HepG2 (cell line): ENCODE results near the gene ACSM5. TPM values are rescaled to one million over a fixed set of nuclear protein-coding genes. Genes with fewer than 3 reads are reported as not detected.
A peak's percentile ranks its signal among the peaks of the same experiment; 100 is the strongest.

ENCODE experiments used
- ETV5 ChIP-seq: IDR thresholded peaks from 2 replicates; pipeline ENCODE4 v1.6.1; 2018; ENCODE audit warnings: missing biosample characterization, missing genetic modification reagents, inconsistent platforms, borderline replicate concordance
- FOXM1 ChIP-seq: sonication (generic); formaldehyde crosslinking; IDR thresholded peaks from 2 replicates; pipeline ENCODE4 v1.5.0; 2020; ENCODE audit warnings: missing genetic modification reagents
- HNF4G ChIP-seq, 2 experiments: sonication (generic) in 1 of 2; formaldehyde crosslinking in 1 of 2; IDR thresholded peaks; 2 replicates each; pipeline versions ENCODE4 v1.4.0 to v1.6.1; 2011 to 2020; ENCODE audit warnings: borderline replicate concordance in 2 of 2, low read depth in 2 of 2, mild to moderate bottlenecking in 2 of 2, low read length in 1 of 2, missing genetic modification reagents in 1 of 2, moderate library complexity in 1 of 2
- KDM6A ChIP-seq: IDR thresholded peaks from 2 replicates; pipeline ENCODE4 v1.6.1; 2016; ENCODE audit warnings: low read depth
- PHF21A ChIP-seq: sonication (generic); formaldehyde crosslinking; IDR thresholded peaks from 2 replicates; pipeline ENCODE4 v1.5.0; 2020; ENCODE audit warnings: mild to moderate bottlenecking, missing genetic modification reagents
- REPIN1 ChIP-seq: sonication (generic); formaldehyde crosslinking; IDR thresholded peaks from 2 replicates; pipeline ENCODE4 v1.8.0; 2022; ENCODE audit warnings: missing genetic modification reagents, low read depth, mild to moderate bottlenecking, borderline replicate concordance
- SMARCE1 ChIP-seq: fragments of 450-650 bp; IDR thresholded peaks from 2 replicates; pipeline ENCODE4 v1.6.1; 2017; ENCODE audit warnings: borderline replicate concordance
- SOX13 ChIP-seq, 3 experiments: fragments of 450-650 bp in 1 of 3; sonication (generic) in 1 of 3; formaldehyde crosslinking in 1 of 3; IDR thresholded peaks in 2 of 3; conservative IDR thresholded peaks in 1 of 3; 2 replicates each; pipeline versions ENCODE4 v1.5.0 to v1.6.1; 2016 to 2020; ENCODE audit warnings: antibody characterized with exemption in 1 of 3, mild to moderate bottlenecking in 1 of 3, missing compliant biosample characterization in 1 of 3, missing genetic modification reagents in 1 of 3, moderate library complexity in 1 of 3
- ZFP82 ChIP-seq: sonication (generic); formaldehyde crosslinking; IDR thresholded peaks from 2 replicates; pipeline ENCODE4 v1.5.1; 2020; ENCODE audit warnings: mild to moderate bottlenecking, missing genetic modification reagents, borderline replicate concordance
- ZMYM4 ChIP-seq: sonication (generic); formaldehyde crosslinking; IDR thresholded peaks from 2 replicates; pipeline ENCODE4 v1.8.1; 2023; ENCODE audit warnings: mild to moderate bottlenecking, missing genetic modification reagents
- ZNF235 ChIP-seq: sonication (generic); formaldehyde crosslinking; IDR thresholded peaks from 2 replicates; pipeline ENCODE4 v1.8.1; 2023; ENCODE audit warnings: mild to moderate bottlenecking, missing genetic modification reagents, borderline replicate concordance
- ZNF296 ChIP-seq: sonication (generic); formaldehyde crosslinking; conservative IDR thresholded peaks from 2 replicates; pipeline ENCODE4 v1.5.0; 2020; ENCODE audit warnings: mild to moderate bottlenecking, missing genetic modification reagents
- ZNF569 ChIP-seq: sonication (generic); formaldehyde crosslinking; IDR thresholded peaks from 2 replicates; pipeline ENCODE4 v1.5.0; 2020; ENCODE audit warnings: mild to moderate bottlenecking, missing genetic modification reagents, moderate library complexity, borderline replicate concordance
- ZNF678 ChIP-seq: sonication (generic); formaldehyde crosslinking; IDR thresholded peaks from 2 replicates; pipeline ENCODE4 v1.4.0; 2020; ENCODE audit warnings: mild to moderate bottlenecking, missing genetic modification reagents
- polyA plus RNA-seq, 8 experiments: library from polyadenylated mRNA; depleted of rRNA in 3 of 8; stranded (reverse) in 7 of 8; unstranded in 1 of 8; fragments of >200 nt; fragmentation: Illumina TruSeq in 4 of 8; extraction: Trizol in 4 of 8; gene quantifications; 2 replicates each; pipeline versions ENCODE4 v1.2.1 to v1.2.3, GENCODE V29; 2011 to 2016; ENCODE audit warnings: low read depth in 4 of 8, missing spikeins in 1 of 8, mixed read lengths in 1 of 8; ENCODE audit not compliant: insufficient read depth in 1 of 8
- total RNA-seq, 5 experiments: library from RNA; depleted of rRNA; stranded (reverse); fragments of >200 nt; fragmentation: Illumina TruSeq; extraction: Trizol; gene quantifications; 2 replicates each; pipeline ENCODE4 v1.2.3, GENCODE V29; 2016; ENCODE audit warnings: low read depth in 1 of 5
- TF ChIP-seq, protein P1 (sequence below): sonication (generic); formaldehyde crosslinking; IDR thresholded peaks from 2 replicates; pipeline ENCODE4 v1.5.1; 2020; ENCODE audit warnings: mild to moderate bottlenecking, moderate library complexity, missing genetic modification reagents
- TF ChIP-seq, protein P2 (sequence below): sonication (generic); formaldehyde crosslinking; IDR thresholded peaks from 2 replicates; pipeline ENCODE4; 2020; ENCODE audit warnings: missing genetic modification reagents, mild to moderate bottlenecking, borderline replicate concordance
- TF ChIP-seq, protein P3 (sequence below): sonication (generic); formaldehyde crosslinking; IDR thresholded peaks from 2 replicates; pipeline ENCODE4 v1.5.0; 2020; ENCODE audit warnings: missing genetic modification reagents
- TF ChIP-seq, protein P4 (sequence below): sonication (generic); formaldehyde crosslinking; IDR thresholded peaks from 2 replicates; pipeline ENCODE4 v1.5.0; 2020; ENCODE audit warnings: mild to moderate bottlenecking, missing genetic modification reagents

ACSM5 gene
- total and polyA plus RNA-seq, 2 of the 13 experiments (the other 11 are each of a cell fraction or from before 2014, with no cell fraction given): 9.1 to 15.0 TPM

DNA sequence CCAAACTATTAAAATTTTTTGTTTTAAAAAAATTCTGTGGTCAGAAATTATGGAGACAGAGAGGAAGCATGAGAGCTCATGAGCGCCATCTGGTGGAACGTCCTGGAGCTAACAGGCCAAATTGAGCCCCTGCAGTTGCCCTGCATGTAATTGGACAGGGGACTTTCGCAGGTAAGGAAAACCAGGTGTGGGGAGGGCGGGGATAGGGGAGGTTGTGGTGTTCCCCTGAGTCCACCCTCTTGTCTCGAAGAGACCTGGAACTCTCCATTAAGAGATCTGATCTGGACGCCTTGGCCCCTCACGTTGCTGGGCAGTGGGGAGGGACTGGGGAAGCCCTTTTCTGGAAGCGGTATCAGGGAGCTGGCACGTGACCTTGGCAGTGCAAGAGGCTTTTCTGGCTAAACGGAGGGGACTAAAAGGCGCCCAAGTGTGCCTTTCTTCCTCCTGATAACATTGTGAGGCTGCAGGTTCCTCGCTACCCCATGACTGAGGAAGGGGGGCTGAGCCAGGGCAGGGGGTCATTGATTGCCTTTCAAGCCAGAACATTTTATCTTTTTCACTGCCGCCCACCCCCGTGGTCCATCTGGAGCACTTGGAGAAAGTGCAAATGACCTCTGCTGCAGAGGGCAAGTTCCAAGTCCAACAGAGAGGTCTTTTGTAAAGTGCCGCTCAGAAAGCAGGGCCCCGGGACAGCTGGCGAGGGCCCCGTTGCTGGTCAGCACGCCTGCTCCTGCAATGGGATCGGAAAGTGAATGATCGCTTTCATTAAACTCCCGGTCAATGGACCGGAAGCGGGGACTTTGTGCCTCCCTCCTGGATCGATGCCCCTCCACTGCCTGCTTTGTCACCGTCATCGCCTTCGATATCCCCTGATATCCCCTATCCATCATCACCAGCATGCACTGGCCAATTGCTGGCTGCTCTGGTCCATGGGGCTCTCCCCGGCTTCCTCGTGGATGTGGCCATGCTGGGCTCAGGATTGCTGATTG, 23.2 kb upstream of the ACSM5 start (continued):
- TF ChIP-seq, protein P1, sequence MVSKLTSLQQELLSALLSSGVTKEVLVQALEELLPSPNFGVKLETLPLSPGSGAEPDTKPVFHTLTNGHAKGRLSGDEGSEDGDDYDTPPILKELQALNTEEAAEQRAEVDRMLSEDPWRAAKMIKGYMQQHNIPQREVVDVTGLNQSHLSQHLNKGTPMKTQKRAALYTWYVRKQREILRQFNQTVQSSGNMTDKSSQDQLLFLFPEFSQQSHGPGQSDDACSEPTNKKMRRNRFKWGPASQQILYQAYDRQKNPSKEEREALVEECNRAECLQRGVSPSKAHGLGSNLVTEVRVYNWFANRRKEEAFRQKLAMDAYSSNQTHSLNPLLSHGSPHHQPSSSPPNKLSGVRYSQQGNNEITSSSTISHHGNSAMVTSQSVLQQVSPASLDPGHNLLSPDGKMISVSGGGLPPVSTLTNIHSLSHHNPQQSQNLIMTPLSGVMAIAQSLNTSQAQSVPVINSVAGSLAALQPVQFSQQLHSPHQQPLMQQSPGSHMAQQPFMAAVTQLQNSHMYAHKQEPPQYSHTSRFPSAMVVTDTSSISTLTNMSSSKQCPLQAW (CRISPR knock-in tag): peak; percentile 4; the same call in 1 of the 2 replicates
- TF ChIP-seq ETV5 (peak; percentile 93), PHF21A (CRISPR knock-in tag) (peak; percentile 42; the same call in 1 of the 2 replicates), SOX13 (IDR thresholded peaks at IDR 0.05) (no peak), SOX13 (CRISPR knock-in tag; conservative IDR thresholded peaks at IDR 0.05 in 1 of 2, IDR thresholded peaks at IDR 0.05 in 1 of 2) (peak in 1 of 2 experiments; percentile 49; a peak in 1 of 4 replicates), SMARCE1 (no peak), ZNF569 (CRISPR knock-in tag) (no peak), FOXM1 (CRISPR knock-in tag) (no peak), REPIN1 (no peak; the same call in 1 of the 2 replicates), ZNF235 (peak; percentile 78; the same call in 1 of the 2 replicates), ZFP82 (CRISPR knock-in tag) (peak; percentile 64; the same call in 1 of the 2 replicates), KDM6A (CRISPR knock-in tag) (peak; percentile 68), ZNF296 (peak; percentile 10; the same call in 1 of the 2 replicates), ZMYM4 (CRISPR knock-in tag) (peak; percentile 88), ZNF678 (CRISPR knock-in tag) (no peak), HNF4G (IDR thresholded peaks at IDR 0.05; ENCODE audit: borderline replicate concordance, low read depth, low read length) (peak; percentile 91), HNF4G (CRISPR knock-in tag; IDR thresholded peaks at IDR 0.05; ENCODE audit: borderline replicate concordance, low read depth) (peak; percentile 84; the same call in 1 of the 2 replicates)
- TF ChIP-seq, protein P2, sequence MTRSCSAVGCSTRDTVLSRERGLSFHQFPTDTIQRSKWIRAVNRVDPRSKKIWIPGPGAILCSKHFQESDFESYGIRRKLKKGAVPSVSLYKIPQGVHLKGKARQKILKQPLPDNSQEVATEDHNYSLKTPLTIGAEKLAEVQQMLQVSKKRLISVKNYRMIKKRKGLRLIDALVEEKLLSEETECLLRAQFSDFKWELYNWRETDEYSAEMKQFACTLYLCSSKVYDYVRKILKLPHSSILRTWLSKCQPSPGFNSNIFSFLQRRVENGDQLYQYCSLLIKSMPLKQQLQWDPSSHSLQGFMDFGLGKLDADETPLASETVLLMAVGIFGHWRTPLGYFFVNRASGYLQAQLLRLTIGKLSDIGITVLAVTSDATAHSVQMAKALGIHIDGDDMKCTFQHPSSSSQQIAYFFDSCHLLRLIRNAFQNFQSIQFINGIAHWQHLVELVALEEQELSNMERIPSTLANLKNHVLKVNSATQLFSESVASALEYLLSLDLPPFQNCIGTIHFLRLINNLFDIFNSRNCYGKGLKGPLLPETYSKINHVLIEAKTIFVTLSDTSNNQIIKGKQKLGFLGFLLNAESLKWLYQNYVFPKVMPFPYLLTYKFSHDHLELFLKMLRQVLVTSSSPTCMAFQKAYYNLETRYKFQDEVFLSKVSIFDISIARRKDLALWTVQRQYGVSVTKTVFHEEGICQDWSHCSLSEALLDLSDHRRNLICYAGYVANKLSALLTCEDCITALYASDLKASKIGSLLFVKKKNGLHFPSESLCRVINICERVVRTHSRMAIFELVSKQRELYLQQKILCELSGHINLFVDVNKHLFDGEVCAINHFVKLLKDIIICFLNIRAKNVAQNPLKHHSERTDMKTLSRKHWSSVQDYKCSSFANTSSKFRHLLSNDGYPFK (CRISPR knock-in tag): peak; percentile 68; the same call in 1 of the 2 replicates
- TF ChIP-seq, protein P3, sequence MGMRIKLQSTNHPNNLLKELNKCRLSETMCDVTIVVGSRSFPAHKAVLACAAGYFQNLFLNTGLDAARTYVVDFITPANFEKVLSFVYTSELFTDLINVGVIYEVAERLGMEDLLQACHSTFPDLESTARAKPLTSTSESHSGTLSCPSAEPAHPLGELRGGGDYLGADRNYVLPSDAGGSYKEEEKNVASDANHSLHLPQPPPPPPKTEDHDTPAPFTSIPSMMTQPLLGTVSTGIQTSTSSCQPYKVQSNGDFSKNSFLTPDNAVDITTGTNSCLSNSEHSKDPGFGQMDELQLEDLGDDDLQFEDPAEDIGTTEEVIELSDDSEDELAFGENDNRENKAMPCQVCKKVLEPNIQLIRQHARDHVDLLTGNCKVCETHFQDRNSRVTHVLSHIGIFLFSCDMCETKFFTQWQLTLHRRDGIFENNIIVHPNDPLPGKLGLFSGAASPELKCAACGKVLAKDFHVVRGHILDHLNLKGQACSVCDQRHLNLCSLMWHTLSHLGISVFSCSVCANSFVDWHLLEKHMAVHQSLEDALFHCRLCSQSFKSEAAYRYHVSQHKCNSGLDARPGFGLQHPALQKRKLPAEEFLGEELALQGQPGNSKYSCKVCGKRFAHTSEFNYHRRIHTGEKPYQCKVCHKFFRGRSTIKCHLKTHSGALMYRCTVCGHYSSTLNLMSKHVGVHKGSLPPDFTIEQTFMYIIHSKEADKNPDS (CRISPR knock-in tag): 0 out of 2 replicates have a peak, but pooled peaks have one; percentile 75
- TF ChIP-seq, protein P4, sequence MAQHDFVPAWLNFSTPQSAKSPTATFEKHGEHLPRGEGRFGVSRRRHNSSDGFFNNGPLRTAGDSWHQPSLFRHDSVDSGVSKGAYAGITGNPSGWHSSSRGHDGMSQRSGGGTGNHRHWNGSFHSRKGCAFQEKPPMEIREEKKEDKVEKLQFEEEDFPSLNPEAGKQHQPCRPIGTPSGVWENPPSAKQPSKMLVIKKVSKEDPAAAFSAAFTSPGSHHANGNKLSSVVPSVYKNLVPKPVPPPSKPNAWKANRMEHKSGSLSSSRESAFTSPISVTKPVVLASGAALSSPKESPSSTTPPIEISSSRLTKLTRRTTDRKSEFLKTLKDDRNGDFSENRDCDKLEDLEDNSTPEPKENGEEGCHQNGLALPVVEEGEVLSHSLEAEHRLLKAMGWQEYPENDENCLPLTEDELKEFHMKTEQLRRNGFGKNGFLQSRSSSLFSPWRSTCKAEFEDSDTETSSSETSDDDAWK (CRISPR knock-in tag): no peak
